HG02943 (cell line): Measurements from ENCODE around the gene TEDC2.
"Not testable (repeated sequence)": the region's sequence is repeated elsewhere in the genome, so short reads cannot be mapped to it uniquely, and the experiment has no call there.

Experiments
- ATAC-seq: cut with Tn5 transposase; IDR thresholded peaks from one replicate; pipeline ENCODE4 v1.9.1; 2021; ENCODE audit warnings: mild to moderate bottlenecking, low read depth, moderate library complexity; ENCODE audit not compliant: unreplicated experiment

Gene TEDC2

GRCh38 chr16:2459647-2460390, at the start of gene TEDC2:
TSS of gene TEDC2 (plus strand) at chr16:2460109. CDS start at chr16:2460145, 36 bp downstream.
- ATAC-seq: no peak

- ATAC-seq: no peak
Measured at GRCh38 chr16:2415085-2415484, 44.8 kb upstream of the TEDC2 start.

- no peak for ATAC-seq
Measured at GRCh38 chr16:2420035-2420434, 39.9 kb upstream of the TEDC2 start.

- ATAC-seq: no peak
Measured at GRCh38 chr16:2422123-2422867, 37.6 kb upstream of the TEDC2 start.

- ATAC-seq: no peak
Measured at GRCh38 chr16:2424061-2425007, 35.6 kb upstream of the TEDC2 start.

GRCh38 chr16:2425008-2425518, 34.8 kb upstream of the TEDC2 start:
- no peak for ATAC-seq

GRCh38 chr16:2425825-2426430, 34.0 kb upstream of the TEDC2 start:
- no peak for ATAC-seq

GRCh38 chr16:2426941-2427361, 33.0 kb upstream of the TEDC2 start:
- ATAC-seq: no peak

- no peak for ATAC-seq
Measured at GRCh38 chr16:2427526-2427925, 32.4 kb upstream of the TEDC2 start.

GRCh38 chr16:2428051-2428783, 31.7 kb upstream of the TEDC2 start:
- peak; percentile 29 for ATAC-seq

- no peak for ATAC-seq
Measured at GRCh38 chr16:2428784-2429033, 31.2 kb upstream of the TEDC2 start.

- peak; percentile 67 for ATAC-seq
Measured at GRCh38 chr16:2429034-2429770, 30.7 kb upstream of the TEDC2 start, which contains the start of gene CCNF. TSS of gene CCNF (plus strand) at chr16:2429447. CDS start at chr16:2429482, 35 bp downstream.

- ATAC-seq: no peak
Measured at GRCh38 chr16:2429771-2430663, 29.9 kb upstream of the TEDC2 start.

- ATAC-seq: no peak
Measured at GRCh38 chr16:2432286-2432685, 27.6 kb upstream of the TEDC2 start.

- no peak for ATAC-seq
Measured at GRCh38 chr16:2432801-2433505, 27.0 kb upstream of the TEDC2 start.

GRCh38 chr16:2435236-2435635, 24.7 kb upstream of the TEDC2 start:
- ATAC-seq: not testable (repeated sequence)

- ATAC-seq: no peak
Measured at GRCh38 chr16:2436110-2436509, 23.8 kb upstream of the TEDC2 start.
